ENCODE results near the gene RCVRN.

DNA sequence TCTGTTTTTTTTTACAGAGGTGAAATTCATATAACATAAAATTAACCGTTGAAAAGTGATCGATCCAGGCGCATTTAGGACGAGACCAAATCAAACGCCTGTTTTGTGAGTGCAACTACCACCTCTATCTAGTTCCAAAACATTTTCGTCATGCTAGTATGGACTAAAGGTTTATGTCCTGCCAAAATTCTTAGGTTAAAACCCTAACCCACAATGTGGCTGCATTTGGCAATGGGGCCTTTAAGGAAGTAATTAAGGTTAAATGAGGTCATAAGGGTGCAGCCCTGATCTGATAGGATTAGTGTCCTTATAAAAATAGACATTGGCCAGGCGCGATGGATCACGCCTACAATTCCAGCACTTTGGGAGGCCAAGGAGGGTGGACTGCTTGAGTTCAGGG is 32.8 kb upstream of the RCVRN start:
- TF ChIP-seq, protein P1, sequence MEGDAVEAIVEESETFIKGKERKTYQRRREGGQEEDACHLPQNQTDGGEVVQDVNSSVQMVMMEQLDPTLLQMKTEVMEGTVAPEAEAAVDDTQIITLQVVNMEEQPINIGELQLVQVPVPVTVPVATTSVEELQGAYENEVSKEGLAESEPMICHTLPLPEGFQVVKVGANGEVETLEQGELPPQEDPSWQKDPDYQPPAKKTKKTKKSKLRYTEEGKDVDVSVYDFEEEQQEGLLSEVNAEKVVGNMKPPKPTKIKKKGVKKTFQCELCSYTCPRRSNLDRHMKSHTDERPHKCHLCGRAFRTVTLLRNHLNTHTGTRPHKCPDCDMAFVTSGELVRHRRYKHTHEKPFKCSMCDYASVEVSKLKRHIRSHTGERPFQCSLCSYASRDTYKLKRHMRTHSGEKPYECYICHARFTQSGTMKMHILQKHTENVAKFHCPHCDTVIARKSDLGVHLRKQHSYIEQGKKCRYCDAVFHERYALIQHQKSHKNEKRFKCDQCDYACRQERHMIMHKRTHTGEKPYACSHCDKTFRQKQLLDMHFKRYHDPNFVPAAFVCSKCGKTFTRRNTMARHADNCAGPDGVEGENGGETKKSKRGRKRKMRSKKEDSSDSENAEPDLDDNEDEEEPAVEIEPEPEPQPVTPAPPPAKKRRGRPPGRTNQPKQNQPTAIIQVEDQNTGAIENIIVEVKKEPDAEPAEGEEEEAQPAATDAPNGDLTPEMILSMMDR (IDR thresholded peaks at IDR 0.05) = no peak
- no peak for TF ChIP-seq POLR2AphosphoS5 (IDR thresholded peaks at IDR 0.05)
